Pancreas (tissue), 10 donors: ENCODE data around the gene IGLL5. TPM values are rescaled to one million over a fixed set of nuclear protein-coding genes. Genes with fewer than 3 reads are reported as not detected.

Source experiments
- ATAC-seq, 4 donors: fragments of 200-7000 bp; cut with Tn5 transposase; one replicate each; pipeline versions ENCODE4 v1.8.0 to v1.9.1; 2020; ENCODE audit warnings: mild to moderate bottlenecking in 4 of 4, moderate library complexity in 4 of 4
- DNase-seq, 6 donors: peaks; one replicate each; pipeline ENCODE4 v3.0.0-alpha.2; 2020
- FAIRE-seq: peaks from 2 replicates; lab custom pipeline; 2012; peaks lifted over from hg19 to GRCh38; lab: Jason Lieb, UNC
- H3K27ac ChIP-seq, 4 donors: fragments of 200-600 bp; sonication (generic); 1 replicate in 3 of 4; 2 replicates in 1 of 4; pipeline versions ENCODE4 v1.5.0 to v1.8.0; 2020
- H3K27me3 ChIP-seq, 4 donors: fragments of 200-600 bp; one replicate each; pipeline ENCODE4 v1.8.0; 2021
- H3K36me3 ChIP-seq, 3 donors: fragments of 200-600 bp; sonication (generic) in 1 of 3; one replicate each; pipeline versions ENCODE4 v1.5.0 to v1.8.0; 2020 to 2021
- H3K4me1 ChIP-seq, 3 donors: fragments of 200-600 bp; one replicate each; pipeline ENCODE4 v1.8.0; 2021
- H3K4me3 ChIP-seq, 4 donors: fragments of 200-600 bp; sonication (generic) in 2 of 4; one replicate each; pipeline versions ENCODE4 v1.5.0 to v1.8.0; 2020 to 2021
- H3K9me3 ChIP-seq, 4 donors: fragments of 200-600 bp; one replicate each; pipeline ENCODE4 v1.8.0; 2021
- WGBS, 2 donors: extraction: QIAGEN DNeasy Blood & Tissue Kit; methylation state at CpG; one replicate each; pipeline ENCODE4 v1.1.7; 2013; 5-methylcytosine and 5-hydroxymethylcytosine counted together
- intact Hi-C, 3 donors: fragments of 100-400 bp; cut with DNase I; formaldehyde crosslinking; loops; one replicate each; pipeline versions ENCODE4 v1.11.1 to v1.14.2; 2022
- polyA plus RNA-seq, 2 donors: library from polyadenylated mRNA; stranded (reverse); fragments of 200-250 nt; gene quantifications; one replicate each; pipeline ENCODE4 v1.2.3, GENCODE V29; 2013
- total RNA-seq, 6 donors: library from RNA; stranded (reverse); fragmentation: NEBNext Ultra II Directional in 4 of 6; extraction: Animal tissue kit (Norgen Biotek cat#: 25700) in 4 of 6; gene quantifications; one replicate each; pipeline versions ENCODE4 v1.2.1 to v1.2.4, GENCODE V29; 2021 to 2023
- TF ChIP-seq, protein P1 (sequence below), 4 donors: fragments of 200-600 bp; sonication (generic) in 3 of 4; IDR thresholded peaks; one replicate each; pipeline versions ENCODE4 v1.5.0 to v1.8.0; 2021; ENCODE audit warnings: antibody characterized with exemption in 4 of 4
- donor health status: healthy with polysubstance abuse.
- donor health status: DM: no; HTN: no; CAD: no; lungs with moderate emphysema.
- donor health status: DM: no; HTN: no; CAD: no.
- donor health status: control.
- donor health status: control.
- donor health status: Bipolar disorder and iron deficiency.
- donor health status: DM: yes; HTN: yes; CAD: no.
- donor health status: DM: no; HTN: no; CAD: no.
- donor health status: DM: no; HTN: no; CAD: no.
- donor health status: DM: yes; HTN: yes; CAD: no.

IGLL5 gene
- total and polyA plus RNA-seq, 8 donors, result 0.23 to 26.3 (median 0.72) TPM; not detected in 3

DNA sequence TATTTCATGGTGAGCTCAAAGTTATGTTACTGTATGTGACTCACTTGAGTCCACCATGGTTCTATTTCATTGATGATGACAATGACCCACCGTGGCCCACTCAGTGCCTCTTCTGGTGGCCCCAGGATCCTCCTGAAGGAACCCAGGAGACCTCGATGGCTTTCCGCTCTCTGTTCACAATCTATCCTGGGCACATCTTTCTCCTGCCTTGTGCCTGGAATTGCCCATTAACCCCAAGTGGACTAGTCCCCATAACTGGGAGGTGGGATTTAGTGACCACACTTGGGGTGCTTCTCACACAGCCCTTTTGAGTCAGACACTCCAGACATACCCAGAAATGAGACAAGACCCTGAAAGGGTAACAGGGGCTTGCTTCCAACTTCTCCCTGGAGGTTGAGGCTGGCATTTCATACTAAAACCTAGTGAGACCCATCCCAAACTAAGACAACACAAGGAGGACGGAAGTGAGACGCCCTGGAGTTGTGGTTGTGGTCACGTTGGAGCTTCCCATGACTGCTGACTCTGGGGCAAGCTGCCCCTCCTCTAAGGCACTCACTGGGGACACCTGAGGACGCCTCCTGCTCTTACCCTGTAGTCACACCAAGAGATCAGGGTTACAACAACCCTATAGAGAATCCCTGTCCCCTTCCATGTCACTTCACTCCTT lies 22.1 kb downstream of the IGLL5 start:
- Histone ChIP-seq H3K9me3 (no peaks in the 10 kb centered on the region), H3K36me3 (no peaks in the 10 kb centered on the region), H3K4me3 (no peak overlapping the region), H3K27me3 (no peaks in the 10 kb centered on the region), H3K27ac (no peak overlapping the region), H3K4me1 (no peaks in the 10 kb centered on the region)
- no peak for ATAC-seq
- WGBS, 2 donors, result 54 to 55% methylated on average over 7 of the region's 7 CpGs
- intact Hi-C loops, result no loop called here
- TF ChIP-seq, protein P1, sequence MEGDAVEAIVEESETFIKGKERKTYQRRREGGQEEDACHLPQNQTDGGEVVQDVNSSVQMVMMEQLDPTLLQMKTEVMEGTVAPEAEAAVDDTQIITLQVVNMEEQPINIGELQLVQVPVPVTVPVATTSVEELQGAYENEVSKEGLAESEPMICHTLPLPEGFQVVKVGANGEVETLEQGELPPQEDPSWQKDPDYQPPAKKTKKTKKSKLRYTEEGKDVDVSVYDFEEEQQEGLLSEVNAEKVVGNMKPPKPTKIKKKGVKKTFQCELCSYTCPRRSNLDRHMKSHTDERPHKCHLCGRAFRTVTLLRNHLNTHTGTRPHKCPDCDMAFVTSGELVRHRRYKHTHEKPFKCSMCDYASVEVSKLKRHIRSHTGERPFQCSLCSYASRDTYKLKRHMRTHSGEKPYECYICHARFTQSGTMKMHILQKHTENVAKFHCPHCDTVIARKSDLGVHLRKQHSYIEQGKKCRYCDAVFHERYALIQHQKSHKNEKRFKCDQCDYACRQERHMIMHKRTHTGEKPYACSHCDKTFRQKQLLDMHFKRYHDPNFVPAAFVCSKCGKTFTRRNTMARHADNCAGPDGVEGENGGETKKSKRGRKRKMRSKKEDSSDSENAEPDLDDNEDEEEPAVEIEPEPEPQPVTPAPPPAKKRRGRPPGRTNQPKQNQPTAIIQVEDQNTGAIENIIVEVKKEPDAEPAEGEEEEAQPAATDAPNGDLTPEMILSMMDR (IDR thresholded peaks at IDR 0.05), result no peak
- no peak for FAIRE-seq
- no peak for DNase-seq

DNA sequence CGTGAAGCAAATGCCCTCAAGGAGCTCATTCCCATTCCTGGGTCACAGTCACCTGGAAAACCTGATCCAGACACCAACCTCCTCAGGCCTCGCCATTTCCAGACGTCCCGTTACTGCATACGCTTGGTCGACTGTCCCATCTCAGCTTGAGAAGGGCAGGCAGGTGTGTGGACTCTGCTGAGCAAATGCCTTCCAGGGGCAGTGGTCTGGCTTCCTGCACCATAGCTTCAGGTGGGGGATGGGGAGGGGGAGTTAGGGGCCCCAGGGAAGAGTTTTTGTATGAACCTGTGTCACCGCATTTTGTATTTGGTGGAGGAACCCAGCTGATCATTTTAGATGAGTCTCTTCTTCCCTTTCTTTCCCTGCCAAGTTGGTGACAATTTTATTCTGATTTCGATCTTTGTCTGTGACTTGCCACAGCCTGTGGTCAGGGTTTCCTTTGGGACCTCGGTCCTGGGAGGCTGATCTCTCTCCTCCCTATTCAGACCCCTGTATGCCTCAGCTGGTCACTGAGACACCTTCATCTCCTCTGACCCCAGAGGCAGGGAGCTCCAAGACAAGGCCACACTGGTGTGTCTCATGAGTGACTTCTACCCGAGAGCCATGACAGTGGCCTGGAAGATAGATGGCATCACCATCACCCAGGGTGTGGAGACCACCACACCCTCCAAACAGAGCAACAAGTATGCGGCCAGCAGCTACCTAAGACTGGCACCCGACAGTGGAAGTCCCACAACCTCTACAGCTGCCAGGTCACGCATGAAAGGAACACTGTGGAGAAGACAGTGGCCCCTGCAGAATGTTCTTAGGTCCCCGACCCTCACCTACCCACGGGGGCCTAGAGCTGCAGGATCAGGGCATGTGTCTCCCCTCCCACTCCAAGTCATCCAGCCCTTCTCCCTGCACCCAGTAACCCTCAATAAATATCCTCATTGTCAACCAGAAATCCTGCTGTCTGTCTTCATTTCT lies 22.9 kb downstream of the IGLL5 start:
- DNase-seq (no peak), ATAC-seq (no peak), FAIRE-seq (no peak)
- 52 to 61% methylated on average over 15 of the region's 15 CpGs for WGBS, 2 donors
- TF ChIP-seq, protein P1 (IDR thresholded peaks at IDR 0.05), result no peak
- Histone ChIP-seq H3K9me3 (no peaks in the 10 kb centered on the region), H3K36me3 (no peaks in the 10 kb centered on the region), H3K27me3 (no peaks in the 10 kb centered on the region), H3K4me1 (no peaks in the 10 kb centered on the region), H3K4me3 (no peak overlapping the region), H3K27ac (no peak overlapping the region)
- intact Hi-C loops, result no loop called here

DNA sequence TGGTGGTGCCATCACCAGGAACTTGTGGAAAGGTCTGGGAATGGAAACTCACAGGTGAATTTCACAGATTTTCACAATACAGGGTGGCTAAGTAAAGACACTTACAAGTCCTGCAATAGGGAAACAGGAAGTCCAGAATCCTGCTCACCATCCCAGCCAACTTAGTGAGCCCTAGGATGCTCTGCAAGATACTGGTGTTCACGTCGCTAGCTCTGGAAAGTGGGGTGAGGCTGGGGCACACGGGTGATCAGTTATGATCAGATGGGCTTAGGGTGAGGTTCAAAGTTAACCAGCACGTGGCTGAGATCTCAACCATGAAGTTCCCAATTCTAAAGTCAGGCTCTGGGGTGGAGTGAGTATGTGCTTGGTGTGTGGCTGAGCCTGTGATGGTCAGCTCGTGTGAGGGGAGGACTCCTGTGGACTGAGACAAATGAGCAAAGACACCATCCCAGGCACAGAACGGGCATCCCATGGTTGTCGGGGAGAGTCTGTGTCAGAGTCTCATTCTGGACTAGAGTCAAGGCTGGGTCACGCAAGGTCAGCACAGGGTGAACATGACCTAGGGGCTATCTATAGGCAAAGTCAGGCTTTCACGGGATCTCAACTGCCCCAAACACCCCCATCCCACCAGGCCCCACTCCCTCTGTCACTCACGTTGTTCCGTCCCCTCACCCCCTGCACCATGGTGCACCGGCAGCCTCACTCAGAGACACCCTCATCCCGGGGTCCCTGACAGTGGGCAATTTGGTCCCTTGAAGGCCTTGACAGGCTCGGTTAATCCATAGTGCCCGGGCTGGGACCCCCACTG lies 23.9 kb downstream of the IGLL5 start:
- no peaks in the 10 kb centered on the region for H3K27me3 ChIP-seq
- H3K36me3 ChIP-seq, result no peaks in the 10 kb centered on the region
- DNase-seq, result peak in 1 of 6 donors; percentile 2
- FAIRE-seq, result no peak
- no peak for ATAC-seq
- intact Hi-C loops, result no loop called here
- no peak overlapping the region for H3K4me3 ChIP-seq
- TF ChIP-seq, protein P1 (IDR thresholded peaks at IDR 0.05), result no peak
- H3K4me1 ChIP-seq, result no peaks in the 10 kb centered on the region
- no peaks in the 10 kb centered on the region for H3K9me3 ChIP-seq
- WGBS, 2 donors, result 53 to 62% methylated on average over 15 of the region's 15 CpGs
- no peak overlapping the region for H3K27ac ChIP-seq

- ATAC-seq, result no peak
Measured at GRCh38 chr22:22912135-22912987, 24.7 kb downstream of the IGLL5 start.

More at GRCh38 chr22:22912135-22912987, 24.7 kb downstream of the IGLL5 start:
- no peak for FAIRE-seq
- no peaks in the 10 kb centered on the region for H3K27me3 ChIP-seq
- intact Hi-C loops, result no loop called here
- no peaks in the 10 kb centered on the region for H3K4me1 ChIP-seq
- H3K4me3 ChIP-seq, result no peak overlapping the region
- H3K27ac ChIP-seq, result no peak overlapping the region
- TF ChIP-seq, protein P1 (IDR thresholded peaks at IDR 0.05), result no peak
- WGBS, 2 donors, result 56 to 66% methylated on average over 8 of the region's 8 CpGs
- H3K9me3 ChIP-seq, result no peaks in the 10 kb centered on the region
- no peaks in the 10 kb centered on the region for H3K36me3 ChIP-seq
- DNase-seq, result no peak
